ENCODE data around the gene CTSO.

GRCh38 chr4:155943605-155944291, 9.9 kb downstream of the CTSO start:
- TF ChIP-seq TCF12 (IDR thresholded peaks at IDR 0.05; ENCODE audit: low read depth) (no peak), YY1 (IDR thresholded peaks at IDR 0.05; ENCODE audit: low read depth) (no peak), EP300 (IDR thresholded peaks at IDR 0.05; ENCODE audit: borderline replicate concordance) (no peak), CREB1 (IDR thresholded peaks at IDR 0.05; ENCODE audit: low read depth) (no peak), MAX (IDR thresholded peaks at IDR 0.05) (no peak), RAD21 (IDR thresholded peaks at IDR 0.05; ENCODE audit: low read depth) (no peak)
- TF ChIP-seq, protein P1, sequence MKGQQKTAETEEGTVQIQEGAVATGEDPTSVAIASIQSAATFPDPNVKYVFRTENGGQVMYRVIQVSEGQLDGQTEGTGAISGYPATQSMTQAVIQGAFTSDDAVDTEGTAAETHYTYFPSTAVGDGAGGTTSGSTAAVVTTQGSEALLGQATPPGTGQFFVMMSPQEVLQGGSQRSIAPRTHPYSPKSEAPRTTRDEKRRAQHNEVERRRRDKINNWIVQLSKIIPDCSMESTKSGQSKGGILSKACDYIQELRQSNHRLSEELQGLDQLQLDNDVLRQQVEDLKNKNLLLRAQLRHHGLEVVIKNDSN (IDR thresholded peaks at IDR 0.05), result no peak
- TF ChIP-seq, protein P2, sequence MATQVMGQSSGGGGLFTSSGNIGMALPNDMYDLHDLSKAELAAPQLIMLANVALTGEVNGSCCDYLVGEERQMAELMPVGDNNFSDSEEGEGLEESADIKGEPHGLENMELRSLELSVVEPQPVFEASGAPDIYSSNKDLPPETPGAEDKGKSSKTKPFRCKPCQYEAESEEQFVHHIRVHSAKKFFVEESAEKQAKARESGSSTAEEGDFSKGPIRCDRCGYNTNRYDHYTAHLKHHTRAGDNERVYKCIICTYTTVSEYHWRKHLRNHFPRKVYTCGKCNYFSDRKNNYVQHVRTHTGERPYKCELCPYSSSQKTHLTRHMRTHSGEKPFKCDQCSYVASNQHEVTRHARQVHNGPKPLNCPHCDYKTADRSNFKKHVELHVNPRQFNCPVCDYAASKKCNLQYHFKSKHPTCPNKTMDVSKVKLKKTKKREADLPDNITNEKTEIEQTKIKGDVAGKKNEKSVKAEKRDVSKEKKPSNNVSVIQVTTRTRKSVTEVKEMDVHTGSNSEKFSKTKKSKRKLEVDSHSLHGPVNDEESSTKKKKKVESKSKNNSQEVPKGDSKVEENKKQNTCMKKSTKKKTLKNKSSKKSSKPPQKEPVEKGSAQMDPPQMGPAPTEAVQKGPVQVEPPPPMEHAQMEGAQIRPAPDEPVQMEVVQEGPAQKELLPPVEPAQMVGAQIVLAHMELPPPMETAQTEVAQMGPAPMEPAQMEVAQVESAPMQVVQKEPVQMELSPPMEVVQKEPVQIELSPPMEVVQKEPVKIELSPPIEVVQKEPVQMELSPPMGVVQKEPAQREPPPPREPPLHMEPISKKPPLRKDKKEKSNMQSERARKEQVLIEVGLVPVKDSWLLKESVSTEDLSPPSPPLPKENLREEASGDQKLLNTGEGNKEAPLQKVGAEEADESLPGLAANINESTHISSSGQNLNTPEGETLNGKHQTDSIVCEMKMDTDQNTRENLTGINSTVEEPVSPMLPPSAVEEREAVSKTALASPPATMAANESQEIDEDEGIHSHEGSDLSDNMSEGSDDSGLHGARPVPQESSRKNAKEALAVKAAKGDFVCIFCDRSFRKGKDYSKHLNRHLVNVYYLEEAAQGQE (IDR thresholded peaks at IDR 0.05; ENCODE audit: low read depth), result no peak
